H4 (cell line): ENCODE results near the gene UBAC2. TPM values are rescaled to one million over a fixed set of nuclear protein-coding genes. Genes with fewer than 3 reads are reported as not detected.
"Not testable (repeated sequence)": the region's sequence is repeated elsewhere in the genome, so short reads cannot be mapped to it uniquely, and the experiment has no call there.

ENCODE experiments used
- DNase-seq: peaks from one replicate; pipeline ENCODE4 v3.0.0-alpha.2; 2015; ENCODE audit warnings: low spot score
- total RNA-seq: library from RNA; depleted of rRNA; stranded (reverse); fragments of >200 nt; shearing (Covaris generic); gene quantifications from 2 replicates; pipeline ENCODE4 v1.2.3, GENCODE V29; 2014

UBAC2 gene
- total RNA-seq, 1 experiment from 2014 or later: 29.8 TPM

DNA sequence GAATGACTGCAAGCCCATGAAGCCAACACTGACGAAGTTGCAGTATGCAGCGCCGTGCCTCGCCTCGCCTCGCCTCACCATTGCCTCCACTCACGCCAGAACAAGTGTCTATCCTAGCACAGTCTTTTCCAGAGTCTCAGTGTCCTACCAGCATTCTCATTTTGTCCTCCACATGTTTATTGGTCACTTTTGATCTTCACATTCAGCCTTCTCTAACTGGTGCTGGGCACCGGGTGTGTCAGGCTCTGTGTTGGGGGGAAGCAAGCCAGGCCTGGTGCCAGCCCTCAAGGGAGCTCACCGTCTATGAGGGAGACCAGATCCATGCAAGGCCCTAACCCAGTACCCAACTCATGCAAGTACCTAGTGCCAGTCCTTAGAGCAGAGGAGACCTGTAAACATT lies 176.3 kb downstream of the UBAC2 start:
- DNase-seq: no peak

DNA sequence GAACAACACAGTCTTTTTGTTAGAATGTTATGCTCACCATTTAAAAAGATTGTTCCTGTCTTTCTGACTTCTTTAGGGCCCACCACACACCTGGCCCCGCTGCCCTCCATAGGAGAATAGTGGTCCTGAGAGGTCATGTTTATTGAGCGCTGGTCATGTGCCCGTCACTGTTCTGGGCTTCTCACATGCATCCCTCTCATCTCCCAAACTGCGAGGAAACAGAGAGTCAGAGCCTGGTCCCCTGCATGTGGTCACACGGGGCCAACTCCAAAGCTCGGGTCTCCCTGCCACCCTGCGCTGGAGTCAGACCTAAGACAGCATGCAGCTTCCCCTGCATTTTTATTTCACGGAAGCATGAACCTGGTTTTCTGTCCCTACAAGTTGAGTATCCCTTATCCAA lies 177.0 kb downstream of the UBAC2 start:
- DNase-seq: no peak

DNA sequence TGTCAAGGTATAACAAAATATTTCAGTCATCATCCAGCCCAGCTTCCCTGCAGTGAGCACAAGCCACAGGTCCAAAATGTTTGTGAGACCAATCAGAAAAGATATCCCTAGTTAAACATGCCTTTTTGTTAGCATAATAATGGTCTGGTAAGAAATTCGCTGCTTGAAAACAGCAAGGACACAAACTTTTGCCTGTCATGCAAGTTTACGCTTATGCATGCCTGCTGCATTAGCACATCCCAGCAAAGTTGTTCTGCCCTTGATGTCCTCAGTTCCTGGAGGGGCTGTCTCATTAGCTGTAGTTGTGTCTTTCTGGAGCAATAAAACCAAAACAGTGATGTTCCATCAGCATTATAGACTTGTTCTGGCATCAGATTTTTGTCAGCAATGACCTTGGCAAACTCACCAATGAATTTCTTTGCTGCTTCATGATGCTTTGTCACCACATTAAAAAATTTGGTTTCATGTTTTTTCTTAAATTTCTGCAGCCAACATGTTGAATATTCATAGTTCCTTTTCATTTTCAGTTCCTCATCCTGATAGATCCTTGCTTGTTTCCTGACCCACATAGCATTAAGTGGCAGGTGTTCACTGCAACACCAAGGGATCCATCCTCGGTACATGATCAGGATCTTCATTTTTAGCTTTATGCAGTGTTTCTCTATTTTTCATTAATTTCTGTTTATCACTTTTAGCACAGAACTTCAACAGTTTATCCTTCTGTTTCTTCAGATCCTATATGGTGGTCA lies 178.5 kb downstream of the UBAC2 start:
- DNase-seq: no peak

DNA sequence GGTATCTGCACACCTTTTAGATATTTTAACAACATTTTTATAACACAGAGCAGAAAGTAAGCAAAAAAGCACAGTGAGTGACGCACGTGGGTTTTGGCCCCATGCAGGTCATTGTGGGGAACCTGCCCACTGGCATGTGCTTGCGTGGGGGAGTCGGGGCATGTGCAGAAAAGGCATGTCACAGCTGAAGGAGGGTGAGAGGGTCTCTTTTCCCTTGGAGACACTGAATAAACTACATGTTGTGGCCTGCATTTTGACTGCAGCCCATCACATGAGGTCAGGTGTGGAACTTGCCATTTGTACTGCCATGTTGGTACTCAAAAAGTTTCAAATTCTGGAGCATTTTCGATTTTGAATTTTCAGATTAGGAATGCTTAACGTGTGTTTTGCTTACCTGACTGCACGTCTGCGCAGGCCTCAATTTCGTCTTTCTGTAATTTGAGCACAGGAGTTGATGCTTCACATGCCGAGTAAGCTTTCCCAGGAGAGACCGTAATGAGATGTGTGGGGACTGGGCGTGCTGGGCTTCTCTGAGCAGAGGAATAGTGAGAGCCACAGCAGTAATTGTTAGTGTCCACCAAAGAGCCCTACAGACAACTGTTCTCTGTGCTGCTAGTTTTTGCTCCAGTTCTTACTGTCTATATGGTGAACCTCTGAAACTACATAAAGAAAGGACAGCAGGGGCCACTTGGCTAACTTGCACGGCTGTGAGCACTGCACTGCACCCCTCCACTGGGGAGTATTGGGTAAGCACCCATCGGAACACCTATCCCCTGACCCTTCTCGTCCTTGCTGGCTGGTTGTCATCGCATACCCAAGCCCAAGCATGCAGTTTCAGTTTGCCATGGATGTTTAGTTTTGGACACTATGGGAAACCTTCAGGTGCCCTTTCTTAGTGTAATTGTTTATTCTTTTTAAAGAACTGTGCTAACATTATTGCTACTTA lies 179.5 kb downstream of the UBAC2 start:
- no peak for DNase-seq

DNA sequence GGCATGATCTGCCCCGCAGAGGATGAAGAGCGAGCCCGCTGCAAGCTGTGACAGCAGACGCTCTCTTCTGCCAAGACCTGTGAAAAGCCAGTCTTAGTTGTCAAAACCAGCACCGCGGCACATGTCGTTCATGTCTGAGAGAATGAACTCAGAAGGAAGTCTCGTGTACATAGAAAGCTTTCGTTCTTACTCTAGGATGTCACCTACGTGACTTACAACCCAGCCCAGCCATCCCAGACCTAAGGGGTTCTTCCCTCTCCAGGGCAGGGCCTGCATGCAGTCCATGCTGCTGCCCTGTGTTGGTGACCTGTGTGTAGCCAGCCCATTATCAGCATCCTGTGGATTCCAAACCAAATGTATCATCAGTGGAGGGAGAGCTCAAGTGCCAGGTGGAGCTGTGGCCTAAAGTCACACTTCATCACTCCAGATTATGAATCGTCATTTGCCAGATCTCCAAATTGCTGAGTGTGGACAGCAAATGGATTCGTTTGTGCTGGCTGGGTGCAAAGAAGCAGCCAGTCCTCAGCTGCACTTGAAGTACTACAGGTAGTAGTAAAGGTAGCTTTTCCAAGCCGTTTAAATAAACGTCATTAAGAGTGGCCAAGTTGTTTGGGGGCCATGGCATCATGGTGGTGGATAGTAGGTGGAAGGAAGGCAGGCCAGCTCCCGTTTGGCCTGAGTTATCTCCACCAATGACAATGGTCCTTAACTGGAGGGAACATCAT lies 180.4 kb downstream of the UBAC2 start:
- no peak for DNase-seq

DNA sequence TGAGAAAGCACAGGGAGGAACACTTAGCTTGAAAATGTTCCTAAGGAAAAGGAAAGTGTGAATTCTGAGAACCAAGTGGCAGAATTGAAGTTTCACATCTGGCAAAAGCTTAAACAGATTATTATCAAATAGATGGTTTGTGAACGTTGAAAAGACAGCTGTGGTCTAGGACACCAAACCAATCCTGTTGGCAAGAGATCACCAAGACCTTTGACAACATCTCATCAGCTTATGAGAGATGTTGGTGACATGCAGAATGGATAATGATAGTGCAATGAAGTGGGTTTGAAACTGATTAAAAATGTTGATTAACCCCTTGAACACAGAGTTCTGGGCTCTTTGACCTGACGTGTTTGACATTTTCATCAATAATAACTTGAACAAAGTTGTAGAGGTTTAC lies 181.1 kb downstream of the UBAC2 start:
- no peak for DNase-seq

DNA sequence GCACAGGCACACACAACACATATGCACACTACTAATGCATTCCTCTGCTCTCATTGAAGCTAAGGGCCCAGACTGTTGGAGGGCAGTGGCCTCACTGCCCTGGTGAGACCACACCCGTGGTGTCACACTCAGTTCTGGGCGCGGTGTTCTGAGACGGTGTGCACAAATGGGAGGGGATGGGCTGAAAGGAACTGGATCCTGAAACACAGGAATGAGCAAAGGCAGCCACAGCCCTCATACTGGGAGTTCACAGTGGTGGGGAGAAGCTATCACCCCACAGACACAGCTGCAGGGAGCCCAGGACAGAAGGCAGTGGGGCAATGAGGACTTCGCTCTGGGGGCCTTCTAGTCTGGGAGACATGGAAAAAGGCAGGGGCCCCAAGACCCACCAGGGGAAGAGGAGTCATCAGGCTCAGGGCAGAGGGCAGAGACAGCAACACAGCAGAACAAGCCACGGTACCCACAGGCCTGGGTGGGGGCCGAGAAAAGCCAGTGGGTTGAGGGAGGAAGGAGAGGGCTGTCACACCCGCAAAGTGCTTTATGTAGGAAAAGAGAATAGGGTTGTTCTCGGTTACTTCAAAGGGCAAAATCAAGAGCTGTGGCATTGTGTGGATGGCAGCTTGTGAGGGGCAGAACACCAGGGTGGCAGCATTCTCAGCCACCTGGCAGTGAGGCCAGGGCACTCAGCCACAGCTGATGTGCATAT lies 181.9 kb downstream of the UBAC2 start:
- DNase-seq: no peak

DNA sequence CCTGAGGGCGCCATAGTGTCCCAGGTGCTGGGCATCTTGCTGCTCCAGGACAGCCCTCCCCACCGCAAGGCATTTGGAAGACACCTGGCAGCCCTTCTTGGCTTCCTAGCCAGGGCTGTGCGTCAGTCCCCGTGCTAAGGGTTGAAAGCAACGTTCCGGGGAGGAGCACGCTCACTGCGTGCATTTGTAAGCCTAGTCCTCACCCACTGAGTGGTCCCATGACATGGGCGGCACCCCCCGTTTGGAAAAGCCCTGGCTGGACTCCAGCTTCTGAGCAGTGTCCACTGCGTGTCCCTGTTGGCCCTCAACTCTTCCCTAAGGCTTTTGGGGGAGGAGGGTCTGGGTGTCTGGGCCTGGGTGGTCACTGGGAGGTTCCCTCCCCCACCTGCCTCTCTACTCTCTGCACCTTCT lies 182.9 kb downstream of the UBAC2 start:
- DNase-seq: no peak

DNA sequence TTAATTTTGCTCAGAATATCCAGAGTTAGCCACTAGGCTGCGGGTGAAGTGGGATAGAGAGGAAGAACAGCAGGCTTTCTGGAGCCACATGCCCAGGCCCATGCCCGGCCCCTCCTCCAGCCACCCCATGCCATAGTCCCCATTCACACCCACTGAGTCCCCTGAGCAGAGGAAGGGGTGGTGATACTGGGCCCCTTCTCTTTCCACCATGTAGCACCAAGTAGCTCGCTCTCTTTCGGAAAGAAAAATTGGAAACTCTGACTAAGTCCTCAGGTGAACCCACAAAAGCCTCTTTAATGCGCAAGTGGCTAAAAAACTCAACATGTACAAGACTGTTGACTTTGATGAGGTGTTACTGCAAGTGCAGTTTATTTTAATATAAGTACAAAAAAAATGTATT lies 183.3 kb downstream of the UBAC2 start:
- DNase-seq: no peak

DNA sequence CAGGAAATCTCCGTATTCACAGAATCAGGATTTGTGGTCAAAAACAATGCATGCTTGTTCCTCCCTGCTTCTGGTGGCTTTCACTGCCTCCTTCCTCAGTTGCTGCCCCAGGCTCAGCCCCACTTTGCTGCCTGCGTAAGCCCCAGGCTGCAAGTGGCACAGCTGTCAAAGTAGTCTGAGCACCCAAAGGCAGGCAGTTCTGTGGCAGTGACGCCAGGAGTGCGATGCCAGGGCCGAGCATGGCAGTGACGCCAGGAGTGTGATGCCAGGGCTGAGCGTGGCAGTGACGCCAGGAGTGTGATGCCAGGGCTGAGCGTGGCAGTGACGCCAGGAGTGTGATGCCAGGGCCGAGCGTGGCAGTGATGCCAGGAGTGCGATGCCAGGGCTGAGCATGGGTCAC lies 183.8 kb downstream of the UBAC2 start:
- no peak for DNase-seq

DNA sequence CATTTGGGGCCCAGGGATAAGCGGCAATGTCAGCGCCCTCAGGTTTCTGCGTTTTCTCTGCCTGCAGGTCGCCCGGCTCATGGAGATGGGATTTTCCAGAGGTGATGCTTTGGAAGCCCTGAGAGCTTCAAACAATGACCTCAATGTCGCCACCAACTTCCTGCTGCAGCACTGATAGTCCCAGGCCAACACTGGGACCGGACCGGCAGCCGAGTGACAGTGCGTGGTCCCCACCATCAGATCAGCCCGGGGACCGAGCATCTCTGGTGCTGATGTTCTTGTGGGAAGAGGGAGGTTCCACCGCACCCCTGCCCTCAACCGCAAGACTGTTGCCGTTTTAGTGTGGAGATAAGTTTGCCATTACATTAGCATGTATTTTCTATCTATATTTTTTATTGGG lies 184.5 kb downstream of the UBAC2 start:
- no peak for DNase-seq

DNA sequence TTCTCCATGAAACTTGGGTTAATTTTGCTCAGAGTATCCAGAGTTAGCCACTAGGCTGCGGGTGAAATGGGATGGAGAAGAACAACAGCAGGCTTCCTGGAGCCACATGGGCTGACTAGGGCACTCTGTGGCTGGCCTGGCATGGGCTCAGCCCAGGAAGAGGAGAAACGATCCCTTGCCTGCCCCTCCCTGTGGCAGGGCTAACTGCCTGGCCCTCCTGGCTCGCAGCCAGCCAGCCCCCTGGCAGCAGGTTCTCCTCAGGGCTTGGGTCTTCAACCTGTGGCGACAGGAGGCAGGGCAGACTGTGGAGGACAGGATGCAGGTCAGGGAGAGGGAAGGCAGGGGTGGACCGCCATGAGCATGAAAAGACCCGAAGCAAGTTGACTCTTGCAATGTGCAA lies 185.3 kb downstream of the UBAC2 start:
- DNase-seq: no peak

DNA sequence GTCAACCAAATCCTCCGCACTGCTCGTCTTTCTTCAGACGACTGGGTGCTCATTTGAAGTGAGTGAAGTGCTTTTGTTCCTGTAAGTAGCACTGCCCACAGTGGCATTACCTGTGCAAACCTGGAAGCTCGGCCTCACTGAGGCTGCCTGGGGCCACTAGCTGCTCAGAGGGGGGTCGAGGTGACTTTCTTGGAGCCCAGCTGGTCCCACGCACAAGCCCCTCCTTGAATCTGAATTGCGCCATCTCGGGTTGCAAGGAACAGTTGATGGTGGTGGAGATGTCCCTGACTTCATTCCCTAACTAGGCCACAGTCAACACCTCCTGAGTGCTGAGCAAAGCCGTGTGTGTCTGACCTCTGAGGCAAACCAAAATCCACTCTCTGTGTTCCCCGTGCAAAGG lies 185.8 kb downstream of the UBAC2 start:
- no peak for DNase-seq

DNA sequence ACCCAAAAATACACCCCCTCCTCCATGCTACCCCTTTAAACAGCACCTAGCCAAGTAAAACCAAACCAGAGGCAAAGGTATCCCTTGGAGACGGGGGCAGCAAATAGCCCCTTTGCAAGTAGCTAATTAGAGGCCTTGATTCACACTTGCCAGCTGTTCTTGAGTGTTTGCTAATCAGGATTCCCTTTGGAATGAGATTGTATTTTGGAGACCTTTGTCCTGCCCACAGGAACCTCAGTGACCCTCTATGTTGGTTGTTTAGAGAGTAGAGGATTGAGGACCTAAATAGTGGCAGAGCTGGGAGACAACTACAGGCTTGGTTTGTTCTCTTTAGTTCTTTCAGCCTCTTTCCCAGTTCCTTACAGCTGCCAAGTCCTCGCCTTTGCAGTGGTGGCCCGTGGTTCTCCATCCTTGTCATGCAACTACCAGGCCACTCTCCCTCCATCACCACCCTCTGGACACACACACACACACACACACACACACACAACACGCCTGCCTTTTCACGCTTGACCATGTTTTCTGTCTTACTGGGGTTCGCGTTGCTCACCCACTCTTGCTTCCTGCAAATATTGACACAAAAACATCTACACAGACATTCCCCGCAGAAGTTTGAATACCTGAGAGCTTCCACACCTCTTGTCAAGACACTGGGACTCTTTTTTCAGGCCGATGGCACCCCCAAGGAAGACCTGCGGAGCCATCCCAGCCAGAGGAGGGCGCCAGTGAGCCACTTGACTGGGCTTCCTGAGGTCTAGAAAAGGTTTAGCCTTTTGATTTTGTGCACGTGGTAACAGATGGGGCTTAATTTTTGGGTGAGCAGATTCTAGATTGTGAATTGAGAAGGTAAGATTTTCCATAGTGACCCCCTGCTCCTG lies 186.5 kb downstream of the UBAC2 start:
- DNase-seq: no peak

DNA sequence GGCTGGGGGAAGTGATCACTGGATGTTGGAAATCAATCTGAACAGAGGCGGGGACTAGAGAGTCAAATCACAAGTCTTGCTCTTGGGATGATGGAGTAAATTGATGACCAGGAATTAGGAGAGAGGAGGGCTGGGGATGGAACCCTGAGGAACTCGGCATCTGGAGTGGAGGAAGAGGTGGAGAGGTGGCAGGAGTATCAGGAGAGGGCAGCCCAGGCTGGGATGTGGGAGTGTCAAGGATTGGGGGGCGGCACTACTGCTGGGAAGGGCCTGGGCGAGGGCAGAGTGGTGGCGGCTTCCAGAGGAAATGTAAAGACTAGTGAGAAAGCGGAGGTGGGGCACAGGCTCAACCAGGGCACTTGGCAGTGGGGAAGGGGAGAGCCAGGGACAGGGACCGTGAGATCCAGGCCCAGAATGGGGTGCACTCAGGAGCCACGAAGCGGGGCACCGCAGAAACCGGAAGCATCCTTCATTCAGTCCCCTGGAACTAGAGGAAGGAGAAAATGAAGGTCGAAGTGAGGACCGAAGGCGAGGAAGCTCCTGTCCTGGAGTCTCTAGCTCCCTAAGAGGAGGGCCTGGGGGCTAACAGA lies 187.8 kb downstream of the UBAC2 start:
- no peak for DNase-seq

DNA sequence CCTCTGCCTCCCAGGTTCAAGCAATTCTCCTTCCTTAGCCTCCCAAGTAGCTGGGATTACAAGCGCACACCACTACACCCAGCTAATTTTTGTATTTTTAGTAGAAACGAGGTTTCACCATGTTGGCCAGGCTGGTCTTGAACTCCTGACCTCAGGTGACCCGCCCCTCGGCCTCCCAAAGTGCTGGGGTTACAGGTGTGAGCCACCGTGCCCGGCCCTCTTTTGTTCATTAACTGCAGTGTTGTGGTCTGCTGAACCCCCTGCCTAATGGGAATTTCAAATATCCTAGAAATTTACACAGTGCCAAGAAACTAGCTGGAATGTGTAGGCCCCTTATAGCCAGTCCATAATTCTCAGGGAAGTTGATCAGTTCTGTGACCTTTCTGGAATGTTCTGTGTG lies 188.4 kb downstream of the UBAC2 start:
- not testable (repeated sequence) for DNase-seq

DNA sequence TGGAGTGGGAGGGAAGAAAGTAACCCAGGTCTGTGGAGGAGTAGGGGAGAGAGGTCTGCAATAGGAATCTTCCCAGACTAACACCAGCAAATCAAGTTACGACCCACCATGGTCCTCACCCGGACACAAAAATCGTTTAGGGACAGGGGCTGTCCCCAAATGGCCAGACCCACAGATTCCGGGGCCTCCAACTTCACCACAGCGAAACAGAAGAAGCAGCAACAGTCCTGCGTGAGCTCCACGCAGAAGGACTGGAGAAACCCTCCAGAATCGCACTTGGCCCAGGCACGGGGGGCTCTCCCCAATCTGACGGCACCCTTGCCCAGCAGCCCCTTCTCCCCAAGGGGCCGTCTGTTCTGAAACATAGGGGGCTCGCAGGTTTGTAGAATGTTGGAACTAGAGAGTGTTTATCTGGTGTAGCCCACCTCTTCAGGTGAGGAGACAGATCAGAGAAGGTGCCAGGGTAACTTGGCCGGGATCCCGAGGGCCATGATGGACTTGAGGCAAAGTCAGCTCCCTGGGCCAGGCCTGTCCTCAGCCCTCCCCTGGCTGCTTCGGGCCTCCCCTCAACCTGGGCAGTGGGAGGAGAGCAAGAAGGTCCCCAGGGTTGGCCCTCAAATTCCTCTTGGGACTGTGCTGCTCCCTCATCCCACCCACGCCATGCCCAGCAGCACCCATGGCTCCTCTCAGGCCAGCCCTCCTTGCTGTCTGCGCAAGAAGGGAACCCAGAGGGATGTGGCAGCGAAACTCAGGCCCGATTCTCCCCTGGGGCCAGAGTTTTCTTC lies 189.1 kb downstream of the UBAC2 start:
- DNase-seq: no peak

DNA sequence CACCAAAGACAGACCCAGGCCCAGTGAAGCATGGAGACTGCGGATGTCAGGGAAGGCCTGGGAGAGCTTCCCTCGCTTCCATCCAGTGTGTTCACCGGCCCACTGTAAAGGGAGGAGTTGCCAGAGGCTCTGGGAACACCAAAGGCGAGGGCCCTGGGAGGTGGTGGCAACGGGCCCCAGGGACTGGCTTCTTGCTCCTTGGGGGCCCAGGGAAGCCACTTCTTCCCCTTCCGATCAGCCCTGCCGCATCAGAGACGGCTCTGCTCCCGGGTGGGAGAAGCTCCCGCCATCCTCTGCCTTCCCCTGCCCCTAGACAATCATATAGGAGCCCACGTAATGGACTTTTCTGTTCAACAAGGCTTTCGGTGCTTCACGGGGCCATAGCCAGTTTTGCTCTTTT lies 189.9 kb downstream of the UBAC2 start:
- DNase-seq: no peak

DNA sequence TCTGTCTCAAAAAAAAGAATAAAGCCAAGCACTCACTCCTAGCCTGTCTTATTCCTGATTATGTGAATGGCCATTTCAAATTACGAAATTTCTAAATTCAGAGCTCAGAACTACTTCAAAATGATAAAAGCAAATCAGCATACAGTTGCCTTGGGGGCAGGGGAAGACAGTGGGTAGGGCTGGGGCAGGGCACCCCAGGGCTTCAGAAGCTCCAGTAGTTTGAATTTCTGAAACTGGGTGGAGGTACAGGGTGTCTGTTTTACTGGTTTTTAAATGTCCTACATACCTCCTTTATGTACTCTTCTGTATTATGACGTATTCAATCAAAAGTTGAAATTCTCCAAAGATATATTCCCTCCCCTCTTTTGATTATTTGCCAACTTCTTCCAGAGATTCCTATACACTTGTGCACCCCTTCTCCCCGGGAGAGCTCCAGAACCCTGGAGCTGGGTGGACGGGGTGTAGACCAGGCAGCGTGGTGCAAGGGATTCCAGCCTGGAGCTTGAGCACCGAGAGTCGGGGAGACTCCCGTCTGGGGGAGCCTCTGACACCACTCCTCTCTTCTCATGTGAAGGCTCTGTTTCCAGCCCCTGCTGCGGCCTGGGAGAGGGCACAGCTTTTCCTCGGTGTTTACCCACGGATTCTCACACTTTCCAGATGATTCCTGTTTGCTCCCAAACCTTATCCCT lies 191.3 kb downstream of the UBAC2 start:
- no peak for DNase-seq
